Measurements from ENCODE around the gene RNF146. TPM values are rescaled to one million over a fixed set of nuclear protein-coding genes. Genes with fewer than 3 reads are reported as not detected.
A peak's percentile ranks its signal among the peaks of the same experiment; 100 is the strongest.

The RNF146 gene
- total and polyA plus RNA-seq, 2 of the 13 experiments (the other 11 are each of a cell fraction or from before 2014, with no cell fraction given), result 18.8 to 27.6 TPM

DNA sequence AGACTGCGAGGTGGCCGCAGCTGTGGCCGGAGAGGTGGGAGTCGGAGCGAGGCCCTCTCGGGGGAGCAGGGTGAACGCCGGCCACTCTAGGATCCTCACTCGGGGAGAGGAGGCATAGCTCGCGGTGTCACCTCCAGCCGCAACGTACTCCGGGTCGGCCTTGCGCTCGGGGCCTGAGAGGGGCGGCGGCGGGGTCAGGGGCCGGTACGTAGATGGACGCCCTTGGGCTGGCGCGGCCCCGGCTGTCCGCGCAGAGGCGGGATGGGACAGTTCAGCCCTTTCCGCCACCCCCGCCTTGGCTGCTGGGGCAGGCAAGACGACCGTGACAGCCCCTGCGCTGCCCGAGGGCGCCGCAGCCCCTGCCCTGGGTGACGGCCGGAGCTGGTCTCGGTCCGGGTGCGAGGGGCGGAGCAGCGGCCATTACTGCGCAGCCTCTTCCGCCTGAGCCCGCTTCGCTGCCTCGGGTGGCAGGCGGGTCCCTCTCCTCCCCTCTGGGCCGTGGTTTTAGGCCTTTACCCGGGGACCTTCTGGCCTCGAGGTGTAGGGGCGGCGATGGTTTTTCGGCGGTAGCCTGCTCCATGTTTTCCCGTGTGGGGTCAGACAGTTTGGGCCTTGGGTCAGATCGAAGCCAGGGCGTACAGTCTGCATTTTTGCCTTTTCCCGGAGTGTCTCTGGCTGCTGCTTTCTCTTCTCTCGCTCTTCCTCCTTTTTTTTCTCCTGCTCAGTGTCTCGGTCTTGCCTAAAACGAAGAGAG lies 405 bp downstream of the RNF146 start (continued):
- TF ChIP-seq, protein P1, sequence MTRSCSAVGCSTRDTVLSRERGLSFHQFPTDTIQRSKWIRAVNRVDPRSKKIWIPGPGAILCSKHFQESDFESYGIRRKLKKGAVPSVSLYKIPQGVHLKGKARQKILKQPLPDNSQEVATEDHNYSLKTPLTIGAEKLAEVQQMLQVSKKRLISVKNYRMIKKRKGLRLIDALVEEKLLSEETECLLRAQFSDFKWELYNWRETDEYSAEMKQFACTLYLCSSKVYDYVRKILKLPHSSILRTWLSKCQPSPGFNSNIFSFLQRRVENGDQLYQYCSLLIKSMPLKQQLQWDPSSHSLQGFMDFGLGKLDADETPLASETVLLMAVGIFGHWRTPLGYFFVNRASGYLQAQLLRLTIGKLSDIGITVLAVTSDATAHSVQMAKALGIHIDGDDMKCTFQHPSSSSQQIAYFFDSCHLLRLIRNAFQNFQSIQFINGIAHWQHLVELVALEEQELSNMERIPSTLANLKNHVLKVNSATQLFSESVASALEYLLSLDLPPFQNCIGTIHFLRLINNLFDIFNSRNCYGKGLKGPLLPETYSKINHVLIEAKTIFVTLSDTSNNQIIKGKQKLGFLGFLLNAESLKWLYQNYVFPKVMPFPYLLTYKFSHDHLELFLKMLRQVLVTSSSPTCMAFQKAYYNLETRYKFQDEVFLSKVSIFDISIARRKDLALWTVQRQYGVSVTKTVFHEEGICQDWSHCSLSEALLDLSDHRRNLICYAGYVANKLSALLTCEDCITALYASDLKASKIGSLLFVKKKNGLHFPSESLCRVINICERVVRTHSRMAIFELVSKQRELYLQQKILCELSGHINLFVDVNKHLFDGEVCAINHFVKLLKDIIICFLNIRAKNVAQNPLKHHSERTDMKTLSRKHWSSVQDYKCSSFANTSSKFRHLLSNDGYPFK (CRISPR knock-in tag; IDR thresholded peaks at IDR 0.05; ENCODE audit: borderline replicate concordance), result peak; percentile 85; the same call in 1 of the 2 replicates
- TF ChIP-seq ZBTB8A (CRISPR knock-in tag; IDR thresholded peaks at IDR 0.05; ENCODE audit: borderline replicate concordance, low read depth) (peak; percentile 83), KLF16 (CRISPR knock-in tag; IDR thresholded peaks at IDR 0.05) (peak; percentile 61 to 97; a peak in 2 of 4 replicates), REPIN1 (CRISPR knock-in tag; IDR thresholded peaks at IDR 0.05; ENCODE audit: borderline replicate concordance, low read depth) (0 out of 2 replicates have a peak, but pooled peaks have one; percentile 16), U2AF2 (IDR thresholded peaks at IDR 0.05; ENCODE audit: low read depth, low read length) (no peak), NCOA1 (CRISPR knock-in tag; IDR thresholded peaks at IDR 0.05) (no peak), ZSCAN21 (CRISPR knock-in tag; IDR thresholded peaks at IDR 0.05; ENCODE audit: borderline replicate concordance) (peak; percentile 85), AGO2 (optimal IDR thresholded peaks at IDR 0.05; ENCODE audit: low read depth, low read length) (peak; percentile 96), TCF12 (IDR thresholded peaks at IDR 0.05) (no peak), TCF12 (CRISPR knock-in tag; IDR thresholded peaks at IDR 0.05) (peak; percentile 61; the same call in 1 of the 2 replicates), ZNF451 (CRISPR knock-in tag; IDR thresholded peaks at IDR 0.05) (peak; percentile 72; the same call in 1 of the 2 replicates), ZNF143 (CRISPR knock-in tag; IDR thresholded peaks at IDR 0.05) (no peak)
- TF ChIP-seq, protein P2, sequence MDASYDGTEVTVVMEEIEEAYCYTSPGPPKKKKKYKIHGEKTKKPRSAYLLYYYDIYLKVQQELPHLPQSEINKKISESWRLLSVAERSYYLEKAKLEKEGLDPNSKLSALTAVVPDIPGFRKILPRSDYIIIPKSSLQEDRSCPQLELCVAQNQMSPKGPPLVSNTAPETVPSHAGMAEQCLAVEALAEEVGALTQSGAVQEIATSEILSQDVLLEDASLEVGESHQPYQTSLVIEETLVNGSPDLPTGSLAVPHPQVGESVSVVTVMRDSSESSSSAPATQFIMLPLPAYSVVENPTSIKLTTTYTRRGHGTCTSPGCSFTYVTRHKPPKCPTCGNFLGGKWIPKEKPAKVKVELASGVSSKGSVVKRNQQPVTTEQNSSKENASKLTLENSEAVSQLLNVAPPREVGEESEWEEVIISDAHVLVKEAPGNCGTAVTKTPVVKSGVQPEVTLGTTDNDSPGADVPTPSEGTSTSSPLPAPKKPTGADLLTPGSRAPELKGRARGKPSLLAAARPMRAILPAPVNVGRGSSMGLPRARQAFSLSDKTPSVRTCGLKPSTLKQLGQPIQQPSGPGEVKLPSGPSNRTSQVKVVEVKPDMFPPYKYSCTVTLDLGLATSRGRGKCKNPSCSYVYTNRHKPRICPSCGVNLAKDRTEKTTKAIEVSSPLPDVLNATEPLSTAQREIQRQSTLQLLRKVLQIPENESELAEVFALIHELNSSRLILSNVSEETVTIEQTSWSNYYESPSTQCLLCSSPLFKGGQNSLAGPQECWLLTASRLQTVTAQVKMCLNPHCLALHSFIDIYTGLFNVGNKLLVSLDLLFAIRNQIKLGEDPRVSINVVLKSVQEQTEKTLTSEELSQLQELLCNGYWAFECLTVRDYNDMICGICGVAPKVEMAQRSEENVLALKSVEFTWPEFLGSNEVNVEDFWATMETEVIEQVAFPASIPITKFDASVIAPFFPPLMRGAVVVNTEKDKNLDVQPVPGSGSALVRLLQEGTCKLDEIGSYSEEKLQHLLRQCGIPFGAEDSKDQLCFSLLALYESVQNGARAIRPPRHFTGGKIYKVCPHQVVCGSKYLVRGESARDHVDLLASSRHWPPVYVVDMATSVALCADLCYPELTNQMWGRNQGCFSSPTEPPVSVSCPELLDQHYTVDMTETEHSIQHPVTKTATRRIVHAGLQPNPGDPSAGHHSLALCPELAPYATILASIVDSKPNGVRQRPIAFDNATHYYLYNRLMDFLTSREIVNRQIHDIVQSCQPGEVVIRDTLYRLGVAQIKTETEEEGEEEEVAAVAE (CRISPR knock-in tag; IDR thresholded peaks at IDR 0.05; ENCODE audit: borderline replicate concordance), result 0 out of 2 replicates have a peak, but pooled peaks have one; percentile 67
- TF ChIP-seq, protein P3, sequence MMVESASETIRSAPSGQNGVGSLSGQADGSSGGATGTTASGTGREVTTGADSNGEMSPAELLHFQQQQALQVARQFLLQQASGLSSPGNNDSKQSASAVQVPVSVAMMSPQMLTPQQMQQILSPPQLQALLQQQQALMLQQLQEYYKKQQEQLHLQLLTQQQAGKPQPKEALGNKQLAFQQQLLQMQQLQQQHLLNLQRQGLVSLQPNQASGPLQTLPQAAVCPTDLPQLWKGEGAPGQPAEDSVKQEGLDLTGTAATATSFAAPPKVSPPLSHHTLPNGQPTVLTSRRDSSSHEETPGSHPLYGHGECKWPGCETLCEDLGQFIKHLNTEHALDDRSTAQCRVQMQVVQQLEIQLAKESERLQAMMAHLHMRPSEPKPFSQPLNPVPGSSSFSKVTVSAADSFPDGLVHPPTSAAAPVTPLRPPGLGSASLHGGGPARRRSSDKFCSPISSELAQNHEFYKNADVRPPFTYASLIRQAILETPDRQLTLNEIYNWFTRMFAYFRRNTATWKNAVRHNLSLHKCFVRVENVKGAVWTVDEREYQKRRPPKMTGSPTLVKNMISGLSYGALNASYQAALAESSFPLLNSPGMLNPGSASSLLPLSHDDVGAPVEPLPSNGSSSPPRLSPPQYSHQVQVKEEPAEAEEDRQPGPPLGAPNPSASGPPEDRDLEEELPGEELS (CRISPR knock-in tag; IDR thresholded peaks at IDR 0.05), result no peak; the same call in 1 of the 2 replicates
- TF ChIP-seq, protein P4, sequence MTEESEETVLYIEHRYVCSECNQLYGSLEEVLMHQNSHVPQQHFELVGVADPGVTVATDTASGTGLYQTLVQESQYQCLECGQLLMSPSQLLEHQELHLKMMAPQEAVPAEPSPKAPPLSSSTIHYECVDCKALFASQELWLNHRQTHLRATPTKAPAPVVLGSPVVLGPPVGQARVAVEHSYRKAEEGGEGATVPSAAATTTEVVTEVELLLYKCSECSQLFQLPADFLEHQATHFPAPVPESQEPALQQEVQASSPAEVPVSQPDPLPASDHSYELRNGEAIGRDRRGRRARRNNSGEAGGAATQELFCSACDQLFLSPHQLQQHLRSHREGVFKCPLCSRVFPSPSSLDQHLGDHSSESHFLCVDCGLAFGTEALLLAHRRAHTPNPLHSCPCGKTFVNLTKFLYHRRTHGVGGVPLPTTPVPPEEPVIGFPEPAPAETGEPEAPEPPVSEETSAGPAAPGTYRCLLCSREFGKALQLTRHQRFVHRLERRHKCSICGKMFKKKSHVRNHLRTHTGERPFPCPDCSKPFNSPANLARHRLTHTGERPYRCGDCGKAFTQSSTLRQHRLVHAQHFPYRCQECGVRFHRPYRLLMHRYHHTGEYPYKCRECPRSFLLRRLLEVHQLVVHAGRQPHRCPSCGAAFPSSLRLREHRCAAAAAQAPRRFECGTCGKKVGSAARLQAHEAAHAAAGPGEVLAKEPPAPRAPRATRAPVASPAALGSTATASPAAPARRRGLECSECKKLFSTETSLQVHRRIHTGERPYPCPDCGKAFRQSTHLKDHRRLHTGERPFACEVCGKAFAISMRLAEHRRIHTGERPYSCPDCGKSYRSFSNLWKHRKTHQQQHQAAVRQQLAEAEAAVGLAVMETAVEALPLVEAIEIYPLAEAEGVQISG (CRISPR knock-in tag; IDR thresholded peaks at IDR 0.05), result peak; percentile 62
